ENCODE measurements around the gene BAIAP2. TPM values are rescaled to one million over a fixed set of nuclear protein-coding genes. Genes with fewer than 3 reads are reported as not detected.

The BAIAP2 gene
- total RNA-seq, 1 donor from 2014 or later = 37.6 TPM

DNA sequence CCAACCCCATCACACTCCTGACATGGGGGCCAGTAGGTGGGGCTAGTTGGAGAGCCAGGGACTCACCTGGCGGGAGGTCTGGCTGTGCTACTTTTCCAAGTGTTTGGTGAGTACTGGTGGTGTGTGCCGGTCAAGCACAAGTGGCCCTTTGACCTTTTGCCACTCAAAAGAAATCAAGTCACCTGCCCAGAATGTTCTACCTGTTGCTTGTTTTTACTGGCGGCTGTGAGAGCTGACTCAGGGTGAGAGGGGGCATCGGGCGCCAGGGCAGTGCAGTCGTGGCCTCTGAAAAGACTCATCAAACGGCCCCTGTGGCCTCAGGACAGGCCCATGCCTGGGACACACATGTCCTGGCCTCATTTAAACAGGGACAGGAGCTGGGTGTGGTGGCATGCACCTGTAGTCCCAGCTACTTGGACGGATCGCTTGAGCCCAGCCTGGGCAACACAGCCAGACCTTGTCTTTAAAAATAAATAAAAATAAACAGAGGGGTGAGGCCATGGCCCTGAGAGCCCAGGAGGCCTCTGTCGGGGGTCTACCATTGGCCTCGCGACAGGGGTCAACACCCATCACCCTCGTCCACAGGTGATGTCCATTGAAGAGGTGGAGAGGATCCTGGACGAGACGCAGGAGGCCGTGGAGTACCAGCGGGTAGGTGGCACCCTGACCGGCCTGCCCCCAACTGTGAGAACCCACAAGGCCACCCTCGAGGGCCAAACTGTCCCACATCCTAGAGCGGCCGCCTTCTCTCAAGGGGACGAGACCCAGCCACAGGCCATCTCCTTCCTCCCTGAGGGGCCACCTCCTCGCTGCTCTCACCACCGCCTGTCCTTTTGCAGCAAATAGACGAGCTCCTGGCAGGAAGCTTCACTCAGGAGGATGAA, 38.3 kb upstream of the BAIAP2 start:
- Mint-ChIP-seq H3K36me3 (ENCODE audit: insufficient read depth) (peaks cover 7% of the 10 kb centered on the region), H3K27ac (no peak overlapping the region), H3K4me3 (ENCODE audit: low read depth) (no peak overlapping the region), H3K4me1 (ENCODE audit: low read depth) (peaks cover 5% of the 10 kb centered on the region), H3K9me3 (ENCODE audit: low read depth) (no peaks in the 10 kb centered on the region), H3K27me3 (peaks cover 5% of the 10 kb centered on the region)
- no peak for DNase-seq (ENCODE audit: low spot score, unreplicated experiment)
- TF ChIP-seq, protein P1, sequence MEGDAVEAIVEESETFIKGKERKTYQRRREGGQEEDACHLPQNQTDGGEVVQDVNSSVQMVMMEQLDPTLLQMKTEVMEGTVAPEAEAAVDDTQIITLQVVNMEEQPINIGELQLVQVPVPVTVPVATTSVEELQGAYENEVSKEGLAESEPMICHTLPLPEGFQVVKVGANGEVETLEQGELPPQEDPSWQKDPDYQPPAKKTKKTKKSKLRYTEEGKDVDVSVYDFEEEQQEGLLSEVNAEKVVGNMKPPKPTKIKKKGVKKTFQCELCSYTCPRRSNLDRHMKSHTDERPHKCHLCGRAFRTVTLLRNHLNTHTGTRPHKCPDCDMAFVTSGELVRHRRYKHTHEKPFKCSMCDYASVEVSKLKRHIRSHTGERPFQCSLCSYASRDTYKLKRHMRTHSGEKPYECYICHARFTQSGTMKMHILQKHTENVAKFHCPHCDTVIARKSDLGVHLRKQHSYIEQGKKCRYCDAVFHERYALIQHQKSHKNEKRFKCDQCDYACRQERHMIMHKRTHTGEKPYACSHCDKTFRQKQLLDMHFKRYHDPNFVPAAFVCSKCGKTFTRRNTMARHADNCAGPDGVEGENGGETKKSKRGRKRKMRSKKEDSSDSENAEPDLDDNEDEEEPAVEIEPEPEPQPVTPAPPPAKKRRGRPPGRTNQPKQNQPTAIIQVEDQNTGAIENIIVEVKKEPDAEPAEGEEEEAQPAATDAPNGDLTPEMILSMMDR (IDR thresholded peaks at IDR 0.05; ENCODE audit: unreplicated experiment) = no peak

DNA sequence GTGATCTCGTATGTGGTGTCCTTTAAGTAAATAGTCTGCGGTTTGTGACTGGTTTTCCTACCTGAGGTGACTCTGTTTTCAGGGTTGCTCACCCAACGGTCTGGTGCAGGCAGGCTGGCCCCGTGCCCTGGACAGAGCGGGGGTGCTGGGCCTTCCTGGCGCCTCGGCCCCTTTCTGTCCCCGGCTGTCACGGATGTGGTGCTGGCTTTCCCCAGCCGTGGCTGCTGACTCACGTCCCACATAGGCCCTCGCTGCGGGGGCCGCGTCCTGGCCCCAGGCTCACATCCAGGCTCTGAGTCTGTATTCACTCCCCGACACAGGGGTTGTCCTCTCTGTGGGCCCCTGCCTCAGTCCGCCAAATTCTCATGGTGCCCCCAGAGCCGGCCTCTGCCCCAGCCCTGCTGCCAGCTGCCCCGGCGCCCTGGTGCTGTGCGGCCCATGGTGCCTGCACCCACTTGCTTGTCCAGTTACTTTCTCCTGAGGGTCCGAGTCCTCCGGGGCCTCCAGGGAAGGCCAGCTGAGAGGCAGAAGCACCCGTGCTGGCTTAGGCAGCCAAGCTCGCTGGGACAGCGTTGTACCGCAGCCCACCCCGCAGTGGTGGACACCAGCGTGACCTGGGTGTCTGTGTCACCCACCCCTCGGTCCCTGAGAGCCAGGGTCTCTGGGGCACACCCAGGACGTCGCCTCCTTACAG, 37.4 kb upstream of the BAIAP2 start:
- Mint-ChIP-seq H3K36me3 (ENCODE audit: insufficient read depth) (peaks cover 7% of the 10 kb centered on the region), H3K4me1 (ENCODE audit: low read depth) (peaks cover 5% of the 10 kb centered on the region), H3K27me3 (peaks cover 12% of the 10 kb centered on the region), H3K4me3 (ENCODE audit: low read depth) (no peak overlapping the region), H3K27ac (no peak overlapping the region), H3K9me3 (ENCODE audit: low read depth) (no peaks in the 10 kb centered on the region)
- no peak for DNase-seq (ENCODE audit: low spot score, unreplicated experiment)
- TF ChIP-seq, protein P1 (IDR thresholded peaks at IDR 0.05; ENCODE audit: unreplicated experiment) = no peak

DNA sequence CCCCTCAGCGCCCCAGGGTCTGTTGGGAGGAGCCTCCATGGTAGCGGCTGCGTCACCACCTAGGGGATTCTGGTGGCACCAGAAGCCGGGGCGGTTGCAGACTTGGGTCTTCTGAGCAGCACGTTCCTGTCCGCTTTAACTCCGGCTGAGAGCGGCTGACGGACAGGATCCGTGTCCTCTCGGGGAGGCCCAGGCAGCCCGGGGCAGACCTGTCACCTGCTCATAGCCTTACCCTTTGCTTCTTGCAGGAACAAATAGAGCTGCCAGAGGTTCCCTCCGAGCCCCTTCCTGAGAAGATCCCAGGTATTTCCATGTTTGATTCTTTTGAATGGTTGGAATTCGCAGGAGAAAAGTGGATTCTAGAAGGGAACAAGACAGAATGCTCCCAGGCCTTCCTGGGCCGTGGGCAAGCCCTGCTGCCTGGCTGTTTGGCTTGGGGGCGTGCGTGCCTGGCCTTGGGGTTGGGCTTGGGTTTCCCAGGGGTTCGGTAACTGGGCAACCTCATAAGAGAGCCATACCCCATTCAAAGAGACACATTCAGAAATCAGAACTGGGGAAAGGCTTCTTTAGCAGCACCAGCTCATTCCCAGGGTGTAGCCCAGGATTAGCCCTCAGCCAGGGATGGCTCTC, 36.7 kb upstream of the BAIAP2 start:
- no peak for DNase-seq (ENCODE audit: low spot score, unreplicated experiment)
- Mint-ChIP-seq H3K27me3 (peaks cover 18% of the 10 kb centered on the region), H3K4me1 (ENCODE audit: low read depth) (no peaks in the 10 kb centered on the region), H3K4me3 (ENCODE audit: low read depth) (no peak overlapping the region), H3K27ac (no peak overlapping the region), H3K36me3 (ENCODE audit: insufficient read depth) (peaks cover 7% of the 10 kb centered on the region), H3K9me3 (ENCODE audit: low read depth) (no peaks in the 10 kb centered on the region)
- TF ChIP-seq, protein P1 (IDR thresholded peaks at IDR 0.05; ENCODE audit: unreplicated experiment) = no peak

DNA sequence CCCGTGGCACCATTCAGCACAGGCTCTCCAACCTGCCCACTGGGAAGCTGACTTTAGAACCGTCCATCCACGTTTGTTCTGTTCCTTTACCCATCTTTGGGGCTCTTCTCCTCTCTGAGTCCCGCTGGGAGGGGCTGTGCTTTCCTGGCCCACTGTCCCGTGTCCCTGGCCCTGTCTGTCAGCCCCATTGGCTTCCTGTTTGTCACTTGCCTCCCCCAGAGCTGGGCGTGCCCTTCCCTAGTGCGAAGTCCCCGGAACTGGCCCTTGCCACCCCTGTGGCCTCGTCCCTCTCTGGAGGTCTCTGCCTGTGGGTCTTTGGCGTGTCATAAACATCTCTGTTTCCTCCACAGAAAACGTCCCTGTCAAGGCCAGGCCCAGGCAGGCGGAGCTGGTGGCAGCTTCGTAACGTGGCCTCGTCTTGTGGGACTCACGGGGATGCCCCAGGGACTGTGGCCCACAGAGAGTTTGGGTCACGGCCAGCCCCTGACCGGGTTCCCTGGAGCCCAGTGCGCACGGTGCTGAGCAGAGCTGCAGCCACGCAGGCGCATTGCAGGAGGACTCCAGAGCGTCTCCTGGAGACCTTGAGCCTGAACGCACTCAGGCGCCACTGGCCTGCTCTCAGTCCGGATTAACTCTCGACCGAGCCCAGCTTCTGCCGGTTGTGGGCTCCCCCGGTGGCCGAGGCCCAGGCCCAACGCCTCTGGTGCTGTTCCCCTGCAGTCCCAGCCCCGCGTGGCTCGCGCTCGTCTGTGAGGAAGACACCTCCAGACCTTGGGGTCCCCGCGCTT, 36.0 kb upstream of the BAIAP2 start:
- Mint-ChIP-seq H3K27ac (no peak overlapping the region), H3K4me1 (ENCODE audit: low read depth) (no peaks in the 10 kb centered on the region), H3K4me3 (ENCODE audit: low read depth) (no peak overlapping the region), H3K9me3 (ENCODE audit: low read depth) (no peaks in the 10 kb centered on the region), H3K27me3 (peaks cover 24% of the 10 kb centered on the region), H3K36me3 (ENCODE audit: insufficient read depth) (peaks cover 7% of the 10 kb centered on the region)
- TF ChIP-seq, protein P1 (IDR thresholded peaks at IDR 0.05; ENCODE audit: unreplicated experiment) = no peak
- no peak for DNase-seq (ENCODE audit: low spot score, unreplicated experiment)

All from progenitor cell of endocrine pancreas (in vitro differentiated cells).